HG03354 (cell line): ENCODE data around the gene MAP2K2.

Experiments used
- ATAC-seq: cut with Tn5 transposase; IDR thresholded peaks from one replicate; pipeline ENCODE4 v1.9.1; 2021; ENCODE audit warnings: mild to moderate bottlenecking; ENCODE audit not compliant: unreplicated experiment, poor library complexity, severe bottlenecking

The MAP2K2 gene

DNA sequence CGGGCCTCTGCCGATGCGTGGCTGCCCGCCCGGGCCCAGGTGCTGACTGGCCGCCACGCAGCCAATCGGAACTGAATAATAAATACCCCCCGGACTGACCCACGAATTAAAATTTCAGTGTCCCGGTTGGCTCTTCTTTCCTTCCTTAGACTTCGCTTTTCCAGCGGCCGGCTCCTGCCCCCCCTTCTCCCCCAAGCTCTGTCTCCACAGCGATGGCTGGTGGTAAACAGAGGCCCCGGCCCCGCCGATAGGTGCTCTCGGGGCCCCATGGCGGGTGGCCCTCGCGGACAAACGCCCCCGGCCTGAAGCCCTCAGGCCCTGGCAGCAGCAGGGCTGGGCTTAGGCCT lies 59.8 kb downstream of the MAP2K2 start:
- no peak for ATAC-seq

- ATAC-seq, result no peak
These were observed 60.4 kb downstream of the MAP2K2 start for GRCh38 chr19:4063369-4064148.

GRCh38 chr19:4062419-4063368 lies 61.2 kb downstream of the MAP2K2 start:
- ATAC-seq, result no peak

- ATAC-seq, result no peak
These were observed 62.1 kb downstream of the MAP2K2 start for GRCh38 chr19:4061683-4062418.

- no peak for ATAC-seq
These were observed 62.7 kb downstream of the MAP2K2 start for GRCh38 chr19:4061178-4061682.

DNA sequence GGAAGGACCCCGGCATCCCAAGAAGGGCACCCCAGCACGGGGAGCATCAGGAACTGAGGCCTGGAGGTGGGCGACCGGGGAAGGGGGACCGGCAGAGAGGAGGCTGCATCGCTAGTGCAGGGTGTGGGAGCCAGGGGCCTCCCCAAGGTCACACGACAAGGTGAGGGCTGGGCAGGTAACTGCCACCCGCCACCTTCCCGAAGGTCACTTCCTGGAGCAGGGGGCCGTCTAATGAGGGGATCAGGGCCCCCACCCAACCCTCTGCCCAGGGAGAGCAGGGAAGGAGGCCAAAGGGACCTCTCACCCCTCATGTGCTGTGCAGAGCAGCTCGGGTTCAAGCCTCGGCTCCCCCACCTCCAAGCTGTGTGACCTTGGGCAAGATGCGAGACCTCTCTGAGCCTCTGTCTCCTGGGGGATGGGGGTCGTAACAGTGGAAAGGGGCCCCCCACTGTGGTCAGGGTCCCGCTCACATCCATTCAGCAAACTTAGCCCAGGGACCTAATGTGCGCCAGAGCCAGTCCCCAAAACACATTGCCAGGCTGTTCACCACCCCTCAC lies 63.2 kb downstream of the MAP2K2 start:
- ATAC-seq, result no peak

DNA sequence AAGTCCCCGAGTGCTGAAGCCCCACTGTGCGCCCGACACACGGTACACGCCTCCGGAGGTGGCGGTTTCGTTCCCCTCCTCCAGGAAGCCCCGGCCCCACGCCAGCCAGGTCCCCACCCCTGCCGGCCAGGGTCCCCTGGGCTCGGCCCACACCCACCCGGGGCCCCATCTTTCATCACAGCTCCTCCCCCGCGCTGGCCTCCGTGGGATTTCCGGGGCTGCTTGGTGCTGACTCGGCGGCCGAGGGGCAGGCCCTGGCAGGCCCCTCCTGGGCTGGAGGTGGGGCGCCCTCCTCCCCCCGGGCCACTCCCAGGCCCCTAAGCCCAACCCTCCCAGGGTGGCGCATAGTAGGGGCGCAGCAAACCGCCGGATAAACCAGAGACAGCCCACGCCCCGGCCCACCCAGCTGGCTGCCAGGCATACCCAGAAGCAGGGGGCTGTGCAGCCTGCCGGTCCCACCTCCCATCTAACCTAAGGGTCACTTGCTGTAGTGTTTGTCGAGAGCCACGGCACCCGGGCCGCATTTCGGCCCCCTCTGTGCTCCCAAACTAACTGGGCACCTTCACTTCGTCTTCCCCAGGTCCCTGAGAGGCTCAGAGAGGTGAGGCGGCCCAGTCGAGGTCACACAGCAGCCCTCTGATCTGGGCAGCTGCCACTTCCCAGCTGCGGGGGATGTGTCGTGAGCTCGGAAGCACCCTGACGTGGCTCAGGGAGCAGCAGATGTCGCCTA lies 63.9 kb downstream of the MAP2K2 start:
- no peak for ATAC-seq

DNA sequence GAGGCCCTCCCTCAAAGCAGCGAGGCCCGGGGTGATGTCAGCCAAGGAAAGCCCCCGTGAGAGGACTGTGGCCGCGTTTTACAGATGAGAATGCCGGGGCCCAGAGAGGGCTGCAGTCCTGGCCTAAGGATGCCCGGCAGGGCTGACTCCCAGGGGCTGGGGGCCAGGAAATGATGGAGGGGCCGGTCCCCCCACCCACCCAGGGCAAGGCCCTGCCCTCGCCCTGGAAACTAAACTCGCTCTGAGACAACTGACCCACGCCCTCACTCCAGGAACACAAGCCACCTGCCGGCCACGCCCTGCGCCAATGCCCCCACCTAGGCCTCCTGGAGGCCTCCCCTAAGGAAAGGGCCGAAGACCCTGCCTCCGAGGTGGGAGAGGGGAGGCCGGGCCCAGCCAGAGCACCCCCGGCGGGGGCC lies 64.5 kb downstream of the MAP2K2 start:
- ATAC-seq, result no peak

- no peak for ATAC-seq
These were observed 65.0 kb downstream of the MAP2K2 start for GRCh38 chr19:4058693-4059452.

DNA sequence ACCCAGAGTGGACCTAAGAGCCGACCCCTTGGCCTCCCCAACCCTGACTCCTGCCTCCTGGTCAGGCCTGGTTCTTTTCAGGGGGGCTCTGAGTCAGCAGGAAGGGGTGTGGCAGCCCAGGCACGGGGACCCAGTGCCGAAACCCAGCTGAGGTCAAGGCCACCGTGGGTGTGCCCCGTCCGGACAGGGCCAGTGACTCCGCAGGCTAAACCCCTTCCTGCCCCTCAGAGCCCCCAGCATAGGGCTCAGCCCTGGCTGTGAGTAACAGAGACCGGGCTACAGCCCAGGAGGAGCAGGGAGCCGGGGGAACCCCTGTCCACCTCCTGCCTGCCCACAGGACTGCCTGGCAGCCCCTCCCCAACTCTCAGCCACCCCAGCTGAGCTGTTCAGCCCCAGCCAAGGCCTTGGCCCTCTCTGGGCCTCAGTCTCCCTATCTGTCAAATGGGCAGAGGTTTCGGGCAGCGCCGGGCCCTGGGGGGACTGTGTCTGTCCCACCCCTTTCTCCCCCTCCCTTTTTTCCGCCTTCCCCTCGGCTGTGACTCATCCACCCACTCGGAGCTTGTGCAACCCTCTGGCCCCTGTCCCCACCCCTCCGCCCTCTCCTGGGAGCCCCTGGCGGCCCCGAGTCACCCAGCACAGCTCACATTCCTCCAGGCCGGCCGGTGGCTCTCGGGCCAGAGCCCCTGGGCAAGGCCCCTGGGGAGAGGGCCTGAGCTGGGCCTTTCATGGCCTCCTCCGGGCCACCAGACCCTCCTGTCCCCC lies 65.8 kb downstream of the MAP2K2 start:
- ATAC-seq, result no peak

GRCh38 chr19:4055209-4055552 lies 68.7 kb downstream of the MAP2K2 start:
- no peak for ATAC-seq

DNA sequence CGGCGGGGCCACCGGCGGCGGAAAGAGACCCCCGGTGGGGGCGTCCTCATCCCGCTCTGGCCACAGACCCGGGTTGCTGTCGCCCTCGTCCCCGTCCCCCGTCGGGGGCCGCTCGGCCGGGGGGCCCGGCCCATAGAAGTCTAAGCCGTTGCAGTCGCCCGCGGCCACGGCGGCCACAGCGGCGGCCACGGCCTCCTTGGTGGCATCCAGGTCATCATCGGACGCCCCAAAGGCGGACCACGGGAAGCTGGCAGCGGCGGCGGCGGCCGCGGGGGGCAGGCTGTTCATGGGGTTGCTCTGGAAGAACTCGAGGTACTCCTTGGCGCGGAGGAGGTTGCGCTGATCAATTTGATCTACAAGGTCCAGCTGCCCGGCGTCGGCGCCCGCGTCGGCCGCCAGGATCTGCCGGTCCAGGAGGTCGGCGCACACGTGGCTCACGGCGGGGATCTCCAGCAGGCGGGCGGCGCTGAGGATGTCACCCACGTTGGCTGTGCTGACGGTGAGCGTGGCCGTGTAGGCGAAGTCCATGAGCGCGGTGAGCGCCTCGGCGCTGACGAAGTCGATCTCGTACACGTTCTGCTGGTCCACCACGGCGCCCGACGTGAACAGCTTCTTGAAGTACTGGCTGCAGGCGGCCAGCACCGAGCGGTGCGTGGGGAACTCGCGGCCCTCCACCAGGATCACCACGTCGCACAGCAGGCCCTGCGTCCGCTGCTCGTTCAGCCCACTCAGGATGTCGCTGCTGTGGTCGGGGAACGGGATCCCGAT lies 69.3 kb downstream of the MAP2K2 start:
- ATAC-seq, result no peak

DNA sequence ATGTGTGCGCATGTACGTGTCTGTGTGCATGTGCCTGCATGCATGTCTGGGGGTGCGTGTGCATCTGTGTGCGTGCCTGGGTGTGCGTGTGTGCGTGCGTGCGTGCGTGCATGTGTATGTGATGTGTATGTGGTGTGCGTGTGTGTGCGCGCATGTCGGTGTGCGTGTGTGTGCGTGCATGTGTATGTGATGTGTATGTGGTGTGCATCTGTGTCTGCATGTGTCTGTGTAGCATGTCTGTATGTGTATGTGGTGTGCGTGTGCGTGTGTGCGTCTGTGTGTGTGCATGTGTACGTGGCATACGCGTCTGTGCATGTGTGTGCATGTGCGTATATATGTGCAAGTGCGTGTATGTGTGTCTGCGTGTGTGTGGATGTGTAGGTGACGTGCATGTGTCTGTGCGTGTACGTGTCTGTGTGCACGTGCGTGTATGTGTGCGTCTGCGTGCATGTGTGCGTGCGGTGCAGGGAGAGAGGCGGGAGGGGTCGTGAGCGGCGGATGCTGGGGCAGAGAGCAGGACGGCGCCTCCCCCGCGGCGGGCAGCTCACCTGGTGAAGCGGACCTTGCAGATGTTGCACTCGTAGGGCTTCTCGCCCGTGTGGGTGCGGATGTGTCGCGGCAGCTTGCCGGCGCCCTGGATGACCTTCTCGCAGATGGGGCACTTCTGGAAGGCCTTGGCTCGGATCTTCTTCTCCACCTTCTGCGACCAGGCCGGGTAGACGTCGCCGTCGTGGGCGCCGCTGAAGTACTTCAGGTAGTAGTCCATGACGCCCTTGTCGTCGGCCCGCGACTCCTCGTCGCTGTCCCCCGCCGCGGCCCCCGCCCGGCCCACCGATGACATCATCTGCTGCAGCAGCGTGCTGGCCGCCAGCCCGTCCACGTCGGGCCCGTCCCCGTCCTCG lies 70.2 kb downstream of the MAP2K2 start:
- no peak for ATAC-seq

DNA sequence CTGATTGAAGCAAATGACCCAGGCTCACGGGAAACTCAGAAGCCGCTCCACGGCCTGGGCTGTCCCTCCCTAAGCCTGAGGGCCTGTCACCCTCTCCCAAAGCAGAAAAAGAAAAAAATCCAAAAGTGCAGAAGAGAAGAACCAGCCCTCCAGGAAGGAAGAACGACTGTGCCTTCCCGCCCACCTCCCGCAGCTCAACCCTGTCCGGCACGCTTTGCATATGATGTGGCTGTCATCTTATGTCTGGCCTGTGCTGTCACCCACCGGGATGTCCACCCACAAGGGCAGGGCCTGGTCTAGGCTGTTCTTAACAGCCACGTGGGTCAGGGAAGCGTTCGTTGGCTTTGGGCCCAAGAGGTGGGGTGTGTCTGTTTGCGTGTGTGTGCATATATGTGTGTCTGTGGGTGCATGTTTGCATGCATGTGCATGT lies 70.9 kb downstream of the MAP2K2 start:
- no peak for ATAC-seq

GRCh38 chr19:4052114-4052992 lies 71.6 kb downstream of the MAP2K2 start:
- ATAC-seq, result no peak
